Lower leg skin (tissue), 3 donors: ENCODE results near the gene PJA2.

Source experiments
- CTCF ChIP-seq, 3 donors: fragments of 450-650 bp; IDR thresholded peaks; one replicate each; pipeline ENCODE4 v1.5.1; 2016; ENCODE audit warnings: antibody characterized with exemption in 3 of 3, mild to moderate bottlenecking in 3 of 3, moderate library complexity in 2 of 3
- POLR2A ChIP-seq, 2 donors: fragments of 450-650 bp; IDR thresholded peaks; one replicate each; pipeline ENCODE4 v1.6.1; 2016 to 2017; ENCODE audit warnings: antibody characterized with exemption in 2 of 2, mild to moderate bottlenecking in 1 of 2, moderate library complexity in 1 of 2

- TF ChIP-seq CTCF (IDR thresholded peaks at IDR 0.05), result no peak
- TF ChIP-seq POLR2A (IDR thresholded peaks at IDR 0.05), result no peak
These were observed 111.9 kb downstream of the PJA2 start for GRCh38 chr5:109297900-109298299.
